Lung (tissue), 12 donors: ENCODE data around the gene RARRES2. TPM values are rescaled to one million over a fixed set of nuclear protein-coding genes. Genes with fewer than 3 reads are reported as not detected.

Experiments used
- ATAC-seq: fragments of 200-7000 bp; cut with Tn5 transposase; one replicate; pipeline ENCODE4 v1.9.1; 2020; ENCODE audit warnings: moderate number of reproducible peaks; ENCODE audit not compliant: insufficient read depth, low FRiP score
- DNase-seq, 3 donors: peaks; one replicate each; pipeline ENCODE4 v3.0.0-alpha.2; 2013 to 2017
- H3K27ac ChIP-seq, 2 donors: one replicate each; pipeline ENCODE4 v1.5.1; 2013; ENCODE audit warnings: mild to moderate bottlenecking in 2 of 2, moderate library complexity in 2 of 2, control low read depth in 1 of 2, inconsistent platforms in 1 of 2, low read depth in 1 of 2, low read length in 1 of 2
- H3K27me3 ChIP-seq, 3 donors: one replicate each; pipeline ENCODE4 v1.5.1; 2013; ENCODE audit warnings: low read length in 2 of 3; ENCODE audit not compliant: control insufficient read depth in 3 of 3, insufficient read depth in 3 of 3
- H3K36me3 ChIP-seq, 4 donors: one replicate each; pipeline ENCODE4 v1.5.1; 2013; ENCODE audit warnings: low read length in 4 of 4, mild to moderate bottlenecking in 1 of 4, moderate library complexity in 1 of 4; ENCODE audit not compliant: control insufficient read depth in 4 of 4, insufficient read depth in 4 of 4
- H3K4me1 ChIP-seq, 5 donors: one replicate each; pipeline ENCODE4 v1.5.1; 2013; ENCODE audit warnings: low read length in 5 of 5, mild to moderate bottlenecking in 2 of 5, moderate library complexity in 1 of 5; ENCODE audit not compliant: control insufficient read depth in 5 of 5, insufficient read depth in 5 of 5
- H3K4me3 ChIP-seq: one replicate; pipeline ENCODE4 v1.5.1; 2013; ENCODE audit warnings: mild to moderate bottlenecking, control low read depth, moderate library complexity
- H3K9ac ChIP-seq, 2 donors: one replicate each; pipeline ENCODE4 v1.5.1; 2013; ENCODE audit warnings: low read length in 2 of 2, control low read depth in 1 of 2; ENCODE audit not compliant: insufficient read depth in 1 of 2
- H3K9me3 ChIP-seq, 4 donors: one replicate each; pipeline ENCODE4 v1.5.1; 2013; ENCODE audit warnings: low read length in 3 of 4, mild to moderate bottlenecking in 1 of 4, moderate library complexity in 1 of 4; ENCODE audit not compliant: control insufficient read depth in 4 of 4, insufficient read depth in 3 of 4
- CTCF ChIP-seq: IDR thresholded peaks from 2 replicates; pipeline ENCODE4 v1.5.1; 2012; ENCODE audit warnings: mild to moderate bottlenecking; ENCODE audit errors: control extremely low read depth, extremely low read depth
- WGBS, 2 donors: extraction: QIAGEN DNeasy Blood & Tissue Kit; methylation state at CpG; one replicate each; pipeline ENCODE4 v1.1.7; 2013; 5-methylcytosine and 5-hydroxymethylcytosine counted together
- polyA plus RNA-seq, 2 donors: library from polyadenylated mRNA; stranded (reverse); fragments of 200-250 nt; gene quantifications; one replicate each; pipeline ENCODE4 v1.2.1, GENCODE V29; 2013
- total RNA-seq, 2 donors: library from RNA; depleted of rRNA in 1 of 2; stranded (reverse); fragments of >200 nt in 1 of 2; gene quantifications; one replicate each; pipeline ENCODE4 v1.2.1, GENCODE V29; 2014 to 2021
- donor health status: control.
- donor health status: control.
- donor health status: Bipolar disorder and iron deficiency.
- donor health status: healthy.
- donor health status: DM: yes; HTN: yes; CAD: no.

RARRES2 gene
- total and polyA plus RNA-seq, 4 donors = 123 to 212 (median 163) TPM

- Histone ChIP-seq H3K4me3 (no peak overlapping the region), H3K27ac (no peak overlapping the region), H3K9ac (no peak overlapping the region), H3K27me3 (no peaks in the 10 kb centered on the region), H3K36me3 (peaks cover 0 to 32% (median 19%) of the 10 kb centered on the region in 4 donors), H3K9me3 (no peaks in the 10 kb centered on the region), H3K4me1 (peaks cover 0 to 26% (median 13%) of the 10 kb centered on the region in 5 donors)
- no peak for ATAC-seq
- WGBS, 2 donors = 86 to 89% methylated on average over 10 of the region's 10 CpGs
- DNase-seq = no peak
- TF ChIP-seq CTCF = no peak
These were observed 34.5 kb upstream of the RARRES2 start for GRCh38 chr7:150375662-150376521.

DNA sequence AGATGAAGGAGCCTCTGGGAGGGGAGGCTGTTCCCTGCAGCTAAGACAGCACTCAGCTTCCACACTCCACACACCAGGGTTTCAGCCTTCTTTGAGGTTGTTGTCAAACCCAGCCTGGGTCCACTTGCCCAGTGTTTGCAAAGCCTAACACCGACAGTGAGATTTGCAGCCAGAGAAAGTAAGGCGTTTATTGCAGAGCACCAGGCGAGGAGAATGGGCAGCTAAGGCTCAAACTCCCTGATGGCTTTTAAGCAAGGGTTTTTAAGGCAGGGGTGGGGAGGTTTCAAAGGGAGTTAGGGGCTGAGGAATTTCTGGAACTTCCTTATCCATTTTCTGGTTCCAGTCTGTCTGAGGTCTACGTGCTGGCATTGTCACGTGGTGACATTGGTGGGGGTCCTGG lies 33.0 kb upstream of the RARRES2 start:
- no peak for TF ChIP-seq CTCF
- WGBS, 2 donors = 88 to 93% methylated on average over 5 of the region's 5 CpGs
- Histone ChIP-seq H3K4me3 (no peak overlapping the region), H3K36me3 (peaks cover 0 to 40% (median 19%) of the 10 kb centered on the region in 4 donors), H3K9me3 (no peaks in the 10 kb centered on the region), H3K9ac (no peak overlapping the region), H3K27me3 (no peaks in the 10 kb centered on the region), H3K27ac (peak overlapping the region in 1 of 2 donors; percentile 15), H3K4me1 (peaks cover 0 to 32% (median 11%) of the 10 kb centered on the region in 5 donors)
- no peak for DNase-seq
- ATAC-seq = no peak

GRCh38 chr7:150374026-150374425 lies 32.6 kb upstream of the RARRES2 start:
- Histone ChIP-seq H3K36me3 (peaks cover 0 to 40% (median 19%) of the 10 kb centered on the region in 4 donors), H3K27me3 (no peaks in the 10 kb centered on the region), H3K27ac (no peak overlapping the region), H3K4me1 (peaks cover 0 to 35% (median 11%) of the 10 kb centered on the region in 5 donors), H3K9me3 (no peaks in the 10 kb centered on the region), H3K4me3 (no peak overlapping the region), H3K9ac (no peak overlapping the region)
- no peak for TF ChIP-seq CTCF
- ATAC-seq (no peak), DNase-seq (no peak)
- WGBS, 2 donors = 90% methylated on average over 4 of the region's 4 CpGs
